HCT116 (cell line): ENCODE data around the gene CNTFR.

Experiments
- EZH2phosphoT487 ChIP-seq: fragments of 200-600 bp; IDR thresholded peaks from 2 replicates; pipeline ENCODE4 v1.6.1; 2018; ENCODE audit warnings: antibody characterized with exemption, borderline replicate concordance
- FOSL1 ChIP-seq: IDR thresholded peaks from 2 replicates; pipeline ENCODE4 v1.6.1; 2012; ENCODE audit warnings: low read depth
- POLR2A ChIP-seq: IDR thresholded peaks from 2 replicates; pipeline ENCODE4 v1.7.0; 2011; ENCODE audit warnings: borderline replicate concordance; ENCODE audit not compliant: insufficient read depth, insufficient read length; ENCODE audit errors: extremely low read depth
- POLR2AphosphoS5 ChIP-seq: IDR thresholded peaks from 2 replicates; pipeline ENCODE4 v1.6.1; 2011; ENCODE audit warnings: mild to moderate bottlenecking, low read depth, low read length, moderate library complexity
- RAD21 ChIP-seq: IDR thresholded peaks from 2 replicates; pipeline ENCODE4 v1.6.1; 2012; ENCODE audit warnings: low read depth, mild to moderate bottlenecking
- SRF ChIP-seq: IDR thresholded peaks from 2 replicates; pipeline ENCODE4 v1.6.1; 2012; ENCODE audit warnings: low read depth
- TCF7L2 ChIP-seq: IDR thresholded peaks from 2 replicates; pipeline ENCODE4 v1.7.0; 2011; ENCODE audit warnings: borderline replicate concordance, inconsistent platforms; ENCODE audit not compliant: insufficient read depth, insufficient read length; ENCODE audit errors: extremely low read depth
- YY1 ChIP-seq: IDR thresholded peaks from 2 replicates; pipeline ENCODE4 v1.6.1; 2011; ENCODE audit warnings: low read length, low read depth, moderate library complexity, mild to moderate bottlenecking; ENCODE audit not compliant: insufficient replicate concordance; ENCODE audit errors: extremely low read depth
- ZFX ChIP-seq: fragments of 450-650 bp; IDR thresholded peaks from 2 replicates; pipeline ENCODE4 v1.6.1; 2017
- ZNF274 ChIP-seq: fragments of 200-500 bp; sonication (Bioruptor generic); IDR thresholded peaks from 2 replicates; pipeline ENCODE4 v1.6.1; 2014; ENCODE audit warnings: mild to moderate bottlenecking, low read depth, low read length, inconsistent platforms
- TF ChIP-seq, protein P1 (sequence below), 3 experiments: fragments of 200-600 bp in 1 of 3; sonication (generic) in 1 of 3; IDR thresholded peaks in 2 of 3; conservative IDR thresholded peaks in 1 of 3; 2 replicates each; pipeline ENCODE4 v1.5.1; 2012 to 2017; ENCODE audit warnings: low read depth in 2 of 3, low read length in 2 of 3, antibody characterized with exemption in 1 of 3, borderline replicate concordance in 1 of 3, control low read depth in 1 of 3, mild to moderate bottlenecking in 1 of 3, mixed read lengths in 1 of 3, mixed run types in 1 of 3, moderate library complexity in 1 of 3; ENCODE audit not compliant: insufficient read depth in 1 of 3
- TF ChIP-seq, protein P2 (sequence below): IDR thresholded peaks from 2 replicates; pipeline ENCODE4 v1.6.1; 2011; ENCODE audit warnings: mild to moderate bottlenecking, low read length, moderate library complexity; ENCODE audit not compliant: insufficient replicate concordance; ENCODE audit errors: extremely low read depth
- TF ChIP-seq, protein P3 (sequence below): IDR thresholded peaks from 2 replicates; pipeline ENCODE4 v1.6.1; 2012; ENCODE audit warnings: low read depth

DNA sequence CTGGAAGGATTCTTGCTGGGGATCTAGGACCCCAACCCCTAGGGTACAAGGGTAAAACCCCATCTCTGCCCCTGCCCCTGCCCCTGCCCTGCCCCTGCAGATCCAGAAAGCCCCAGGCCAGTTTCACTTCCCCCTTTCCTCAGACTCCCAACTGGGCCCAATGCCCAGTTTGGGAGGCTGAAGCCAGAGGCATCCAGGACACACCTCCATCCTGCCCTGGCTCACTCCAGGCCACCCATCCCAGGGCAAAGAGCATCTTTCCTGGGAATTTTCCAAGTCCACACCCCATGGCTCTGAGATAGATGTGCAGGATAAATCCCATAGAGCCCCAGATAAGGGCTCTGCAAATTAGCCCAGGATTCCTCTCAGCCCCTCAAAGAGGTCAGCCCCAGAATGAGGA is 17.4 kb downstream of the CNTFR start:
- TF ChIP-seq EZH2phosphoT487 (no peak), RAD21 (no peak), FOSL1 (no peak), ZFX (no peak), POLR2A (no peak), YY1 (no peak), ZNF274 (no peak), POLR2AphosphoS5 (no peak), SRF (no peak), TCF7L2 (no peak)
- TF ChIP-seq, protein P1, sequence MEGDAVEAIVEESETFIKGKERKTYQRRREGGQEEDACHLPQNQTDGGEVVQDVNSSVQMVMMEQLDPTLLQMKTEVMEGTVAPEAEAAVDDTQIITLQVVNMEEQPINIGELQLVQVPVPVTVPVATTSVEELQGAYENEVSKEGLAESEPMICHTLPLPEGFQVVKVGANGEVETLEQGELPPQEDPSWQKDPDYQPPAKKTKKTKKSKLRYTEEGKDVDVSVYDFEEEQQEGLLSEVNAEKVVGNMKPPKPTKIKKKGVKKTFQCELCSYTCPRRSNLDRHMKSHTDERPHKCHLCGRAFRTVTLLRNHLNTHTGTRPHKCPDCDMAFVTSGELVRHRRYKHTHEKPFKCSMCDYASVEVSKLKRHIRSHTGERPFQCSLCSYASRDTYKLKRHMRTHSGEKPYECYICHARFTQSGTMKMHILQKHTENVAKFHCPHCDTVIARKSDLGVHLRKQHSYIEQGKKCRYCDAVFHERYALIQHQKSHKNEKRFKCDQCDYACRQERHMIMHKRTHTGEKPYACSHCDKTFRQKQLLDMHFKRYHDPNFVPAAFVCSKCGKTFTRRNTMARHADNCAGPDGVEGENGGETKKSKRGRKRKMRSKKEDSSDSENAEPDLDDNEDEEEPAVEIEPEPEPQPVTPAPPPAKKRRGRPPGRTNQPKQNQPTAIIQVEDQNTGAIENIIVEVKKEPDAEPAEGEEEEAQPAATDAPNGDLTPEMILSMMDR (IDR thresholded peaks at IDR 0.05 in 2 of 3, conservative IDR thresholded peaks at IDR 0.05 in 1 of 3; ENCODE audit: borderline replicate concordance in 1 of 3, insufficient read depth in 1 of 3, low read depth in 2 of 3, low read length in 2 of 3) = no peak
- TF ChIP-seq, protein P2, sequence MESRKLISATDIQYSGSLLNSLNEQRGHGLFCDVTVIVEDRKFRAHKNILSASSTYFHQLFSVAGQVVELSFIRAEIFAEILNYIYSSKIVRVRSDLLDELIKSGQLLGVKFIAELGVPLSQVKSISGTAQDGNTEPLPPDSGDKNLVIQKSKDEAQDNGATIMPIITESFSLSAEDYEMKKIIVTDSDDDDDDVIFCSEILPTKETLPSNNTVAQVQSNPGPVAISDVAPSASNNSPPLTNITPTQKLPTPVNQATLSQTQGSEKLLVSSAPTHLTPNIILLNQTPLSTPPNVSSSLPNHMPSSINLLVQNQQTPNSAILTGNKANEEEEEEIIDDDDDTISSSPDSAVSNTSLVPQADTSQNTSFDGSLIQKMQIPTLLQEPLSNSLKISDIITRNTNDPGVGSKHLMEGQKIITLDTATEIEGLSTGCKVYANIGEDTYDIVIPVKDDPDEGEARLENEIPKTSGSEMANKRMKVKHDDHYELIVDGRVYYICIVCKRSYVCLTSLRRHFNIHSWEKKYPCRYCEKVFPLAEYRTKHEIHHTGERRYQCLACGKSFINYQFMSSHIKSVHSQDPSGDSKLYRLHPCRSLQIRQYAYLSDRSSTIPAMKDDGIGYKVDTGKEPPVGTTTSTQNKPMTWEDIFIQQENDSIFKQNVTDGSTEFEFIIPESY = no peak
- TF ChIP-seq, protein P3, sequence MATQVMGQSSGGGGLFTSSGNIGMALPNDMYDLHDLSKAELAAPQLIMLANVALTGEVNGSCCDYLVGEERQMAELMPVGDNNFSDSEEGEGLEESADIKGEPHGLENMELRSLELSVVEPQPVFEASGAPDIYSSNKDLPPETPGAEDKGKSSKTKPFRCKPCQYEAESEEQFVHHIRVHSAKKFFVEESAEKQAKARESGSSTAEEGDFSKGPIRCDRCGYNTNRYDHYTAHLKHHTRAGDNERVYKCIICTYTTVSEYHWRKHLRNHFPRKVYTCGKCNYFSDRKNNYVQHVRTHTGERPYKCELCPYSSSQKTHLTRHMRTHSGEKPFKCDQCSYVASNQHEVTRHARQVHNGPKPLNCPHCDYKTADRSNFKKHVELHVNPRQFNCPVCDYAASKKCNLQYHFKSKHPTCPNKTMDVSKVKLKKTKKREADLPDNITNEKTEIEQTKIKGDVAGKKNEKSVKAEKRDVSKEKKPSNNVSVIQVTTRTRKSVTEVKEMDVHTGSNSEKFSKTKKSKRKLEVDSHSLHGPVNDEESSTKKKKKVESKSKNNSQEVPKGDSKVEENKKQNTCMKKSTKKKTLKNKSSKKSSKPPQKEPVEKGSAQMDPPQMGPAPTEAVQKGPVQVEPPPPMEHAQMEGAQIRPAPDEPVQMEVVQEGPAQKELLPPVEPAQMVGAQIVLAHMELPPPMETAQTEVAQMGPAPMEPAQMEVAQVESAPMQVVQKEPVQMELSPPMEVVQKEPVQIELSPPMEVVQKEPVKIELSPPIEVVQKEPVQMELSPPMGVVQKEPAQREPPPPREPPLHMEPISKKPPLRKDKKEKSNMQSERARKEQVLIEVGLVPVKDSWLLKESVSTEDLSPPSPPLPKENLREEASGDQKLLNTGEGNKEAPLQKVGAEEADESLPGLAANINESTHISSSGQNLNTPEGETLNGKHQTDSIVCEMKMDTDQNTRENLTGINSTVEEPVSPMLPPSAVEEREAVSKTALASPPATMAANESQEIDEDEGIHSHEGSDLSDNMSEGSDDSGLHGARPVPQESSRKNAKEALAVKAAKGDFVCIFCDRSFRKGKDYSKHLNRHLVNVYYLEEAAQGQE = no peak
